NCI-H526 (cell line): Measurements from ENCODE around the gene MIEN1.
"Not testable (repeated sequence)": the region's sequence is repeated elsewhere in the genome, so short reads cannot be mapped to it uniquely, and the experiment has no call there.

Experiments used
- DNase-seq, 2 experiments: peaks; one replicate each; lab custom pipeline; 2025; lab: John Stamatoyannopoulos, UW

The MIEN1 gene

GRCh38 chr17:39739885-39740356 lies 9.6 kb upstream of the MIEN1 start:
- DNase-seq: no peak

GRCh38 chr17:39738983-39739884 lies 8.9 kb upstream of the MIEN1 start:
- DNase-seq: peak; percentile 48 to 83

DNA sequence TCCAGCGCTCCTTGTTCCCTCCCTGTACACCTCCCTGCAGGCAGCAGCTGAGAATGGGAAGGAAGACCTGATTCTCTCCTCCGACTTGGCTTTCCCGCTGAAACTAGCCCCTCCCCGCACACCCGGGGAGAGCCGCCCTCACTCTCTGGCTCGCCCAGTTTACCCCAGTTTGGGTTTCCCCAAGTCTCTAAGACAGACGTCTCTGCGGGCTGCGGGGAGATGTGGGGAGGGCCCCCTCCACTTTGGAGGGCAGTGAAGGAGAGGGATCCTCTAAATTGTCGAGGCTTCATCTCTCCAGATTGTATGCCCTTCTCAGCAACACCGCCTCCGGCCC lies 8.2 kb upstream of the MIEN1 start:
- peak; percentile 41 to 59 for DNase-seq

- peak; percentile 63 to 78 for DNase-seq
Observed at GRCh38 chr17:39737760-39738567, 7.6 kb upstream of the MIEN1 start, which contains the start of gene GRB7. Gene GRB7, plus strand, starts transcription at chr17:39737938. Its CDS starts 4,364 bp downstream, at chr17:39742302.

DNA sequence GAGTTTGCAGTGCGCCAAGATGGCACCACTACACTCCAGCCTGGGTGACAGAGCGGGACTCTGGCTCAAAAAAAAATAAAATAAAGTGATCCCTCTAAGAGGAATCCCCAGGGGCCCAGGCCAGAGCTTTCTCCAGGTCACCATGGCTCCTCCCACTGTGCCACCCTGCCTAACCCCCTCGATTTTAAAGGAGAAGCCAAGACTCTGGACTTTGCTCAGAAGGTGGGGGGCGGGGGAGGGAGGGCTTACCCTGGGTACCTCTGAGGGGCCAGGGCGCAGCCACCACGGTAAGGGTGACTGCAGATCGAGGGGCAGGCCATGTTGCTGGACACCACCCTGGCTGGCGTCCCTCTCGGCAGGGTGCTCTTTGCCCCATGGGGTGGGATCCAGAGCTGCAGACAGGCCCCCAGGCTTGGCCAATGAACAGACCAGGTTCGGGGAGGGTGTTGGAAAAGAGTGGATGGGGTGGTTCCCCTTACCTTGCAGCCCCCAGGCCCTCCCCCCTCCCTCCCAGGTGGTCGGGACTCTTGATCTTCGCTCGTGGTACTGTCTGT lies 7.0 kb upstream of the MIEN1 start:
- no peak for DNase-seq

DNA sequence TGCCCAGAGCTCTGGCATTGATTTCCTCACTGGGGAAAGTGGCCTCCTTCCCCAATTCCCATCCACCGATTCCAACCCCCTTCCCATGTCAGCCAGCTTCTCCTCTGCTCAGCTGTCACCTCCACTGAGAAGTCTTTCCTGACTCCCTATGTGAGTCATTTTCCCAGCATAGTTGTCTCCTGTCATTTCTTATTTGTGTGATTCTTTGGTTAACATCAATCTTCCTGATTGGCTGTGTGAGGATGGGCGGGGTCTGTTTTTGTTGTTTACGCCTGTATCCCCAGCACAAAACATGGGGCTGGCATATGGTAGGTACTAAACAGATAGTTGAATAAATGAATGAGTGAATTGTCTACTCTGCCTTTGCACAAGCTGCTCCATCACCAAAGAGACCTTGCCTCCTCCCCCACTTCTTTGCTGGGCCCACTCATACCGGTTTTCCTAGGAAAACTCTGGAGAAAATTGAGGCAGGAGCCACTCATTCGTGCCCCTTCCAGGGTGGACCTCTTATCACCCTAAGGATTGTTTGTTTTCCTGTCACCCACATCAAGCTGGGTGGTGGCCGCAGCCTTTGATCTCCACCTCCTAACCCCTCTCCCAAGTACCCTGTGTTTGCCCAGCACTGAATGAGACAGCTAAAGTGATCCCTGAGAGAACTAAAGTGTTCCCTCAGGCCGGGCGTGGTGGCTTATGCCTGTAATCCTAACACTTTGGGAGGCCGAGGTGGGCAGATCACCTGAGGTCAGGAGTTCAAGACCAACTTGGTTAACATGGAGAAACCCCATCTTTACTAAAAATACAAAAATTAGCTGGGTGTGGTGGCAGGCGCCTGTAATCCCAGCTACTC lies 6.2 kb upstream of the MIEN1 start:
- DNase-seq: no peak

DNA sequence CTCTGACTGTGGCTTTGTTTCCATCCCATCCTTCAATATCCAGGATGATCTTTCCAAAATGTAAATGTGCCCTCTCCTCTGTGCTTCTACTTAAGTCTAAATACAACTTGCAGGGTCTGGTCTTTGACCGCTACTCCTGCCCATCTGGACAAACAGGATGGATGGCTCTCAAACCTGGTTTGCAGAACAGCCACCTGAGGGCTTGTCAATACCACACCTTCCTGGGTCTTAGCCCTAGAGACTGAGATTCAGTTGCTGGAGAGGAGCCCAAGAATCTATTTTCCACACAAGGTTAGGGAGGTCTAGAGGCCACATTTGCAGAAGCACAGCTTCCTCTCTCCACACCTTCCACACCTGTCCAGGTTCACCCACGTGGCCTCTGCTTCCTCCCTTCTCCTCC lies 5.5 kb upstream of the MIEN1 start:
- DNase-seq: no peak

DNA sequence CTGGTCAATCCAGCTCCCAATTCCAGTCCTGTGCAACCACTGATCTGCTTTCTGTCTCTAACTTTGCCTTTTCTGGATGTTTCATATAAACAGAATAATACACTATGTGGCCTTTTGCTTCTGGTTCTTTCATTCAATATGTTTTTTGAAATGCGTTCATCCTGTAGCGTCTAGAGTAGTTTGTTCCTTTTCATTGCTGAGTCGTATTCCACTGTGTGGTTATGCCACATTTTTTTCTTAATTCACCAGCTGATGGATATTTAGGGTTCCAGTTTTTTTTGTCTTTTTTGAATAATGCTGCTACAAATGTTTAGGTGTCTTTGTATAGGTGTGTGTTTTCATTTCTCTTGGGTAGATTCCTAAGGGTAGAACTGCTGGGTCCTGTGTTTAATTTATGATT lies 2.3 kb upstream of the MIEN1 start:
- no peak for DNase-seq

DNA sequence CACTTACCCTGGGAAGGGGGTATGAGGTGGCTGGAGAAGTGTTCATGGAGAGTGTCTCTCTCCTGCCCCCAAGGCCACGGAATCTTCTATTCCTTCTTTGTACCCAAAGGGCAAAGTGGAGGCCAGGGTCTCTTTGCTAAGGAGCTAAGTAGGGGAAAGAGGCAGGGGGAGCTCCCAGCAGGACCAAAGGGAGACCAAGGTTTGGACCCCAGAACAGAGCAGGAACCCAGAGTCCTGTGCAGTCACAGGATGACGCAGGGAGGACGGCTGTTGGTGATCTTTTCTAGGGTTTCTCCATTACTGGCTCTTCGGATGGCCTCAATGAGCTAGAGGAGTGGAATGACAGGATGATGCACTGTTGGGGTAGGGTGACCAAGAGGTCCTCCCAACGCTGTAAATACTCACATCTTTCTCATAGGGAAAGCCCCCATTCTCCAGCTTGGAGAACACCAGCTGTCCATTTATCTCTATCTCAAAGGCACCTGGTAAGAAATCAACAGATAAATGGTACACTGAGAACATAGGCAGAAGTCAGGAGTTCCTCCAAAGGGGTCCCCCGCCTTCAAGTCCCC lies 966 bp downstream of the MIEN1 start:
- no peak for DNase-seq

- DNase-seq: no peak
Observed at GRCh38 chr17:39727556-39727955, 2.8 kb downstream of the MIEN1 start.

GRCh38 chr17:39726617-39727016 lies 3.7 kb downstream of the MIEN1 start:
- DNase-seq: no peak

DNA sequence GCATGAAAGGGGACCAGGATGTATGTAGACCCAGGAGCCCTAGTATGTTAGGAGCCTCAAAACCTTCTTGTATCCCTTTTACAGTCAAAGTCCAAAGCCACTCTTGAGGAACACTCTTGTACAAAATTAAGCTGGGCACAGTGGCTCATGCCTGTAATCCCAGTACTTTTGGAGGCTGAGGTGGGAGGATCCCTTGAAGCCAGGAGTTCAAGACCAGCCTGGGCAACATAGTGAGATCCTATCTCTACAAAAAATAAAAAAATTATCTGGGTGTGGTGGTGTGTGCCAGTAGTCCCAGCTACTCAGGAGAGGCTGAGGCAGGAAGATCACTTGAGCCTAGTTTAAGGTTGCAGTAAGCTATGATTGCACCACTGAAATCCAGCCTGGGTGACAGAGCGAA lies 4.4 kb downstream of the MIEN1 start:
- not testable (repeated sequence) for DNase-seq

GRCh38 chr17:39724731-39725130 lies 5.6 kb downstream of the MIEN1 start:
- no peak for DNase-seq

DNA sequence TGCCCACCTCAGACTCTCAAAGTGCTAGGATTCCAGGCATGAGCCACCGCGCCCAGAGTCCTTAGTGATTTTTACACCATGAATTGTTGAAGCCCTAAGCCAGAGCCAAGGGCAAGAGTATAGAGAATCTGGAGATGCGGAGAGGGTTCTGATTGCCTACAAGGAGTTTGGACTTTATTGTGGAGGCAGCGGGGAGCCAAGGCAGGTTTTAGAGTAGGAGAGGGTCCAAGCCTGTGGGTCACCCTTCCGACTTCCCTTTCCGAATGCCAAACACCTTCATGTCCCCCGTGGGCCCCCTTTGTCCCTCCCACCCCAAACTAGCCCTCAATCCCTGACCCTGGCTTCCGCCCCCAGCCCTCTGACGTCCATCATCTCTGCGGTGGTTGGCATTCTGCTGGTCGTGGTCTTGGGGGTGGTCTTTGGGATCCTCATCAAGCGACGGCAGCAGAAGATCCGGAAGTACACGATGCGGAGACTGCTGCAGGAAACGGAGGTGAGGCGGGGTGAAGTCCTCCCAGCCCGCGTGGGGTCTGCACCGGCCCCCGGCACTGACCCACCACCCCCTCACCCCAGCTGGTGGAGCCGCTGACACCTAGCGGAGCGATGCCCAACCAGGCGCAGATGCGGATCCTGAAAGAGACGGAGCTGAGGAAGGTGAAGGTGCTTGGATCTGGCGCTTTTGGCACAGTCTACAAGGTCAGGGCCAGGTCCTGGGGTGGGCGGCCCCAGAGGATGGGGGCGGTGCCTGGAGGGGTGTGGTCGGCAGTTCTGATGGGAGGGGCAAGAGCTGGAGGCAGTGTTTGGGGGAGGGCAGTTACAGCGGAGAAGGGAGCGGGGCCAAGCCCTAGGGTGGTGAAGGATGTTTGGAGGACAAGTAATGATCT lies 7.1 kb downstream of the MIEN1 start:
- no peak for DNase-seq

DNA sequence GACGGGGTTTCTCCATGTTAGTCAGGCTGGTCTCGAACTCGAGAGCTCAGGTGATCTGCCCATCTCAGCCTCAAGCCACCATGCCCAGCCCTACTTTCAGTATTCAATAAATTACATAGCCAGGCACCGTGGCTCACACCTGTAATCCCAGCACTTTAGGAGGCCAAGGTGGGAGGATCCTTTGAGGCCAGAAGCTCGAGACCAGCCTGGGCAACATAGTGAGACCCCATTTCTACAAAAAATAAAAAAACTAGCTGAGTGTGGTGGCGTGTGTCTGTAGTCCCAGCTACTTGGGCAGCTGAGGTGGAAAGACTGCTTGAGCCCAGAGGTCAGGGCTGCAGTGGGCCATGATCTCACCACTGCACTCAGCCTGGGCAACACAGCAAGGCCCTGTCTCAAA lies 8.2 kb downstream of the MIEN1 start:
- DNase-seq: no peak

GRCh38 chr17:39719563-39720355 lies 10.6 kb downstream of the MIEN1 start:
- no peak for DNase-seq

DNA sequence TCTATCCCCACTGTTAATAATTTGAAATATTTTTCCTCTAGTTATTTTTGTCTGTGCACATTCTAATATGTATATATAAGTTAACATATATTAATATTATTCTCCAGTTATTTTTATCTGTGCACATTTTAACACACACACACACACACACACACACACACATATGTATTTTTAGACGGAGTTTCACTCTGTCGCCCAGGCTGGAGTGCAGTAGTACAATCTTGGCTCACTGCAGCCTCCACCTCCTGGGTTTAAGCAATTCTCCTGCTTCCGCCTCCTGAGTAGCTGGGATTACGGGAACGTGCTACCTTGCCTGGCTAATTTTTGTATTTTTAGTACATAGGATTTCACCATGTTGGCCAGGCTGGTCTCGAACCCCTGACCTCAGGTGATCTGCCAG lies 12.7 kb downstream of the MIEN1 start:
- no peak for DNase-seq

DNA sequence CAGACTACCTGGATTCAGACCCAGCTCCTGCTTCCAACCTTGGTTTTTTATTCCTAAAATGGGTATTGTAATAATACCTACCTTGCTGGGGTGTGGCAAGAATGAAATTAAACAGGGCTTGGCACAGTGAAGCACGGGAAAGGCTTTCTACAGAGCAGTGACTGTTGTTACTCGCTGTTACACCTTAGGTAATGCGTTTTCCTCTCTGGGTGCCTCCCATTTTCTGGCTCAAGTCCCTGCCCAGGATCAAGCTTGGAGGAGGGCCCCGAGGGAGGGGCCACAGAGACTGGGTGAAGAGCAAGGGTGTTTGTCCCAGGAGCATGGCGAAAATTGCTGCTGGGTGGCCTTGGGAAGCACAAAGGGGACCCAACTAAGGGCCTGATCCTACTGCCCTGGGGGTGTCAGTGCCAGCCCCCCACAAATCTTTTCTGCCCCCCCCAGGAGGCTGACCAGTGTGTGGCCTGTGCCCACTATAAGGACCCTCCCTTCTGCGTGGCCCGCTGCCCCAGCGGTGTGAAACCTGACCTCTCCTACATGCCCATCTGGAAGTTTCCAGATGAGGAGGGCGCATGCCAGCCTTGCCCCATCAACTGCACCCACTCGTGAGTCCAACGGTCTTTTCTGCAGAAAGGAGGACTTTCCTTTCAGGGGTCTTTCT lies 13.3 kb downstream of the MIEN1 start:
- DNase-seq: no peak
